ENCODE data around the gene VPS51. TPM values are rescaled to one million over a fixed set of nuclear protein-coding genes. Genes with fewer than 3 reads are reported as not detected.

The VPS51 gene
- total and polyA plus RNA-seq, 9 of the 15 experiments (the other 6 are each of a cell fraction or from before 2014, with no cell fraction given) = 1.8 to 143 (median 46.8) TPM

DNA sequence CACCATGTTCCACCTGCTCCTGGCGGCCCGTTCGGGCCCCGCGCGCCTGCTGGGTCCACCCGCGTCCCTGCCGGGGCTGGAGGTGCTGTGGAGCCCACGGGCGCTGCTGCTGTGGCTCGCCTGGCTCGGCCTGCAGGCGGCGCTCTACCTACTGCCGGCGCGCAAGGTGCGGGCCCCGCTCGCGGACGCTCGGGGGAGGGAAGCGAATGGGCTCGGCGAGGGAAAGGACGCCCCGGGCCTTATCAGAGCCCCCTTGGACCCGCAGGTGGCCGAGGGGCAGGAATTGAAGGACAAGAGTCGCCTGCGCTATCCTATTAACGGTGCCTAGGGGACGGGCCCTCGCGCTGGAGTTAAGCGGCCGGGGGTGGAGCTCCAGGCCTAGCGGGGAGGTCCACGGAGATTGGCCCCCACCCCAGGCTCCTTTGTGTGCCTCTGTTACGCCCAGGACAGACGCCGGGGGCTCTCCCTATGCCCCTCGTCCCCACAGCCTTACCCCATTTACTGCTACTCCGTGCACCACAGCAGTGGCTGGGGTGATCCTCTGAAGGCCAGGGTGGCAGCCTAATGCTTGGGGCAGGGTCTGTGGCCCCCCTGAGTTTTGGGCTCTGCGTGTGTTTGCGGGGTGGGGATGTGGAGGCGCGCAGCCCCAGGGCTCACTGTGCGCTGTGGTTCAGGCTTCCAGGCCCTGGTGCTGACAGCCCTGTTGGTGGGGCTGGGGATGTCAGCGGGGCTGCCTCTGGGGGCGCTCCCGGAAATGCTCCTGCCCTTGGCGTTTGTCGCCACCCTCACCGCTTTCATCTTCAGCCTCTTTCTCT is 16.7 kb downstream of the VPS51 start (continued):
- TF ChIP-seq YY1 (IDR thresholded peaks at IDR 0.05; ENCODE audit: borderline replicate concordance in 1 of 3, control insufficient read depth in 1 of 3, extremely low read depth in 1 of 3, insufficient read depth in 3 of 3, insufficient read length in 1 of 3, insufficient replicate concordance in 2 of 3, low read depth in 1 of 3, low read length in 2 of 3) (peak in 1 of 3 experiments; percentile 65), PCBP1 (IDR thresholded peaks at IDR 0.05; ENCODE audit: low read depth, low read length, poor library complexity, severe bottlenecking) (peak; percentile 66), CBX5 (IDR thresholded peaks at IDR 0.05; ENCODE audit: borderline replicate concordance, low read depth) (no peak), ZNF324 (CRISPR knock-in tag; IDR thresholded peaks at IDR 0.05) (no peak), TCF3 (CRISPR knock-in tag; IDR thresholded peaks at IDR 0.05) (0 out of 2 replicates have a peak, but pooled peaks have one; percentile 16), FOXP1 (CRISPR knock-in tag; IDR thresholded peaks at IDR 0.05) (0 out of 2 replicates have a peak, but pooled peaks have one; percentile 29), NFATC3 (IDR thresholded peaks at IDR 0.05) (no peak), FOXM1 (IDR thresholded peaks at IDR 0.05; ENCODE audit: low read depth) (no peak), FOXM1 (CRISPR knock-in tag; IDR thresholded peaks at IDR 0.05; ENCODE audit: low read depth) (peak; percentile 85; the same call in 1 of the 2 replicates), HOXB6 (CRISPR knock-in tag; IDR thresholded peaks at IDR 0.05; ENCODE audit: borderline replicate concordance) (no peak), MECOM (CRISPR knock-in tag; IDR thresholded peaks at IDR 0.05) (no peak), FOXJ2 (tag; IDR thresholded peaks at IDR 0.05) (no peak), RBBP5 (IDR thresholded peaks at IDR 0.05; ENCODE audit: borderline replicate concordance, insufficient read depth, low read length, poor library complexity, severe bottlenecking) (peak; percentile 70), BRCA1 (IDR thresholded peaks at IDR 0.05) (no peak), BRCA1 (CRISPR knock-in tag; IDR thresholded peaks at IDR 0.05) (no peak), NONO (IDR thresholded peaks at IDR 0.05; ENCODE audit: low read depth in 2 of 2, low read length in 1 of 2) (peak in 1 of 2 experiments; percentile 94; a peak in 2 of 4 replicates), PTBP1 (IDR thresholded peaks at IDR 0.05; ENCODE audit: low read depth, low read length) (no peak), ZNF583 (CRISPR knock-in tag; IDR thresholded peaks at IDR 0.05) (no peak), POLR2B (IDR thresholded peaks at IDR 0.05; ENCODE audit: low read depth, partially characterized antibody) (peak; percentile 33), GABPA (tag; conservative IDR thresholded peaks at IDR 0.05; ENCODE audit: low read depth) (peak; percentile 27; the same call in 1 of the 2 replicates), SOX6 (IDR thresholded peaks at IDR 0.05) (peak; percentile 48; the same call in 1 of the 2 replicates), FOXK2 (conservative IDR thresholded peaks at IDR 0.05 in 1 of 2, IDR thresholded peaks at IDR 0.05 in 1 of 2; ENCODE audit: low read depth in 2 of 2) (no peak), MAFG (tag; conservative IDR thresholded peaks at IDR 0.05) (no peak), PRPF4 (IDR thresholded peaks at IDR 0.05; ENCODE audit: insufficient read depth, low read depth, low read length, poor library complexity, severe bottlenecking) (peak; percentile 50)
- TF ChIP-seq, protein P1, sequence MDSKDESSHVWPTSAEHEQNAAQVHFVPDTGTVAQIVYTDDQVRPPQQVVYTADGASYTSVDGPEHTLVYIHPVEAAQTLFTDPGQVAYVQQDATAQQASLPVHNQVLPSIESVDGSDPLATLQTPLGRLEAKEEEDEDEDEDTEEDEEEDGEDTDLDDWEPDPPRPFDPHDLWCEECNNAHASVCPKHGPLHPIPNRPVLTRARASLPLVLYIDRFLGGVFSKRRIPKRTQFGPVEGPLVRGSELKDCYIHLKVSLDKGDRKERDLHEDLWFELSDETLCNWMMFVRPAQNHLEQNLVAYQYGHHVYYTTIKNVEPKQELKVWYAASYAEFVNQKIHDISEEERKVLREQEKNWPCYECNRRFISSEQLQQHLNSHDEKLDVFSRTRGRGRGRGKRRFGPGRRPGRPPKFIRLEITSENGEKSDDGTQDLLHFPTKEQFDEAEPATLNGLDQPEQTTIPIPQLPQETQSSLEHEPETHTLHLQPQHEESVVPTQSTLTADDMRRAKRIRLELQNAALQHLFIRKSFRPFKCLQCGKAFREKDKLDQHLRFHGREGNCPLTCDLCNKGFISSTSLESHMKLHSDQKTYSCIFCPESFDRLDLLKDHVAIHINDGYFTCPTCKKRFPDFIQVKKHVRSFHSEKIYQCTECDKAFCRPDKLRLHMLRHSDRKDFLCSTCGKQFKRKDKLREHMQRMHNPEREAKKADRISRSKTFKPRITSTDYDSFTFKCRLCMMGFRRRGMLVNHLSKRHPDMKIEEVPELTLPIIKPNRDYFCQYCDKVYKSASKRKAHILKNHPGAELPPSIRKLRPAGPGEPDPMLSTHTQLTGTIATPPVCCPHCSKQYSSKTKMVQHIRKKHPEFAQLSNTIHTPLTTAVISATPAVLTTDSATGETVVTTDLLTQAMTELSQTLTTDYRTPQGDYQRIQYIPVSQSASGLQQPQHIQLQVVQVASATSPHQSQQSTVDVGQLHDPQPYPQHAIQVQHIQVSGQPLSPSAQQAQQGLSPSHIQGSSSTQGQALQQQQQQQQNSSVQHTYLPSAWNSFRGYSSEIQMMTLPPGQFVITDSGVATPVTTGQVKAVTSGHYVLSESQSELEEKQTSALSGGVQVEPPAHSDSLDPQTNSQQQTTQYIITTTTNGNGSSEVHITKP (IDR thresholded peaks at IDR 0.05; ENCODE audit: partially characterized antibody) = peak; percentile 66

Data from K562 (cell line).